Measurements from ENCODE around the gene TAF8.

- TF ChIP-seq CTCF (conservative IDR thresholded peaks at IDR 0.05 in 1 of 2, IDR thresholded peaks at IDR 0.05 in 1 of 2; ENCODE audit: extremely low read depth in 1 of 2, insufficient read depth in 1 of 2, low read depth in 1 of 2, low read length in 2 of 2) = no peak
- TF ChIP-seq EZH2 (IDR thresholded peaks at IDR 0.05; ENCODE audit: borderline replicate concordance, low read length) = no peak
These were observed 9.4 kb upstream of the TAF8 start for GRCh38 chr6:42040856-42041480.

Data from mammary epithelial cell (primary cell).